Ovary (tissue), 9 donors: ENCODE data around the gene GSTT4. TPM values are rescaled to one million over a fixed set of nuclear protein-coding genes. Genes with fewer than 3 reads are reported as not detected.
"Not testable (repeated sequence)": the region's sequence is repeated elsewhere in the genome, so short reads cannot be mapped to it uniquely, and the experiment has no call there.

Experiments used
- DNase-seq, 5 donors: peaks; one replicate each; pipeline ENCODE4 v3.0.0-alpha.2; 2019 to 2020
- H3K27ac ChIP-seq, 2 donors: fragments of 200-600 bp; one replicate each; pipeline versions ENCODE4 v1.5.1 to v1.8.0; 2019 to 2022
- H3K27me3 ChIP-seq: fragments of 200-600 bp; one replicate; pipeline ENCODE4 v1.8.0; 2022
- H3K36me3 ChIP-seq: fragments of 200-600 bp; sonication (generic); one replicate; pipeline ENCODE4 v1.5.1; 2019
- H3K4me1 ChIP-seq: one replicate; pipeline ENCODE4 v1.8.1; 2013; ENCODE audit warnings: mild to moderate bottlenecking, moderate library complexity; ENCODE audit not compliant: insufficient read depth
- H3K4me3 ChIP-seq: fragments of 200-600 bp; sonication (generic); one replicate; pipeline ENCODE4 v1.5.1; 2017
- H3K9me3 ChIP-seq, 2 donors: fragments of 200-600 bp in 1 of 2; sonication (generic) in 1 of 2; one replicate each; pipeline versions ENCODE4 v1.5.1 to v1.8.1; 2013 to 2019; ENCODE audit warnings: mild to moderate bottlenecking in 1 of 2, moderate library complexity in 1 of 2
- EP300 ChIP-seq: sonication (generic); formaldehyde crosslinking; IDR thresholded peaks from one replicate; pipeline ENCODE4 v1.6.1; 2017; ENCODE audit warnings: antibody characterized with exemption
- POLR2A ChIP-seq: fragments of 450-650 bp; IDR thresholded peaks from one replicate; pipeline ENCODE4 v1.6.1; 2017; ENCODE audit warnings: antibody characterized with exemption, mild to moderate bottlenecking, moderate library complexity
- WGBS, 3 donors: extraction: QIAGEN DNeasy Blood & Tissue Kit in 1 of 3; methylation state at CpG; one replicate each; pipeline versions ENCODE4 v1.1.5 to v1.1.7; 2013 to 2017; 5-methylcytosine and 5-hydroxymethylcytosine counted together
- intact Hi-C, 4 donors: fragments of 100-400 bp; cut with DNase I; formaldehyde crosslinking; loops; one replicate each; pipeline versions ENCODE4 v1.11.0 to v1.15.1; 2022 to 2023
- polyA plus RNA-seq, 2 donors: library from polyadenylated mRNA; stranded (reverse); fragments of 200-250 nt in 1 of 2; fragments of 350-450 nt in 1 of 2; fragmentation: Illumina TruSeq in 1 of 2; extraction: RNeasy Lipid Tissue Mini Kit (QIAGEN cat#74804) in 1 of 2; gene quantifications; one replicate each; pipeline ENCODE4 v1.2.3, GENCODE V29; 2013 to 2014
- total RNA-seq, 7 donors: library from RNA; depleted of rRNA in 2 of 7; stranded (reverse); fragments of >200 nt in 2 of 7; fragmentation: NEBNext Ultra II Directional in 3 of 7; extraction: Animal tissue kit (Norgen Biotek cat#: 25700) in 3 of 7; gene quantifications; one replicate each; pipeline versions ENCODE4 v1.1.0 to v1.2.4, GENCODE V29; 2016 to 2023
- TF ChIP-seq, protein P1 (sequence below), 3 donors: fragments of 450-650 bp in 2 of 3; fragments of 200-600 bp in 1 of 3; IDR thresholded peaks; one replicate each; pipeline versions ENCODE4 v1.5.1 to v1.8.0; 2016 to 2022; ENCODE audit warnings: antibody characterized with exemption in 3 of 3, mild to moderate bottlenecking in 1 of 3
- donor health status: DM: no; HTN: no; CAD: no; lungs with moderate emphysema.
- donor health status: DM: no; HTN: no; CAD: no.
- donor health status: Bipolar disorder and iron deficiency.
- donor health status: DM: yes; HTN: yes; CAD: no.
- donor health status: DM: no; HTN: no; CAD: no.
- donor health status: DM: yes; HTN: yes; CAD: no.

Gene GSTT4
- total and polyA plus RNA-seq, 9 donors: not detected

GRCh38 chr22:24003887-24004286, 1.4 kb downstream of the GSTT4 start:
- Histone ChIP-seq H3K27ac (no peak overlapping the region), H3K4me3 (no peak overlapping the region), H3K9me3 (no peaks in the 10 kb centered on the region), H3K4me1 (no peaks in the 10 kb centered on the region), H3K27me3 (no peaks in the 10 kb centered on the region), H3K36me3 (no peaks in the 10 kb centered on the region)
- no peak for DNase-seq
- intact Hi-C loops: no loop called here
- 80 to 81% (median 80%) methylated on average over 9 of the region's 9 CpGs for WGBS, 3 donors
- TF ChIP-seq EP300 (no peak), POLR2A (no peak)
- TF ChIP-seq, protein P1, sequence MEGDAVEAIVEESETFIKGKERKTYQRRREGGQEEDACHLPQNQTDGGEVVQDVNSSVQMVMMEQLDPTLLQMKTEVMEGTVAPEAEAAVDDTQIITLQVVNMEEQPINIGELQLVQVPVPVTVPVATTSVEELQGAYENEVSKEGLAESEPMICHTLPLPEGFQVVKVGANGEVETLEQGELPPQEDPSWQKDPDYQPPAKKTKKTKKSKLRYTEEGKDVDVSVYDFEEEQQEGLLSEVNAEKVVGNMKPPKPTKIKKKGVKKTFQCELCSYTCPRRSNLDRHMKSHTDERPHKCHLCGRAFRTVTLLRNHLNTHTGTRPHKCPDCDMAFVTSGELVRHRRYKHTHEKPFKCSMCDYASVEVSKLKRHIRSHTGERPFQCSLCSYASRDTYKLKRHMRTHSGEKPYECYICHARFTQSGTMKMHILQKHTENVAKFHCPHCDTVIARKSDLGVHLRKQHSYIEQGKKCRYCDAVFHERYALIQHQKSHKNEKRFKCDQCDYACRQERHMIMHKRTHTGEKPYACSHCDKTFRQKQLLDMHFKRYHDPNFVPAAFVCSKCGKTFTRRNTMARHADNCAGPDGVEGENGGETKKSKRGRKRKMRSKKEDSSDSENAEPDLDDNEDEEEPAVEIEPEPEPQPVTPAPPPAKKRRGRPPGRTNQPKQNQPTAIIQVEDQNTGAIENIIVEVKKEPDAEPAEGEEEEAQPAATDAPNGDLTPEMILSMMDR (IDR thresholded peaks at IDR 0.05): no peak

- H3K27me3 ChIP-seq: no peaks in the 10 kb centered on the region
- no peaks in the 10 kb centered on the region for H3K9me3 ChIP-seq
- no peak overlapping the region for H3K4me3 ChIP-seq
- 61 to 71% (median 68%) methylated on average over 5 of the region's 5 CpGs for WGBS, 3 donors
- H3K27ac ChIP-seq: no peak overlapping the region
- TF ChIP-seq POLR2A: no peak
- intact Hi-C loops: no loop called here
- H3K4me1 ChIP-seq: no peaks in the 10 kb centered on the region
- no peak for DNase-seq
- no peaks in the 10 kb centered on the region for H3K36me3 ChIP-seq
Measured at GRCh38 chr22:24002851-24003250, 2.4 kb downstream of the GSTT4 start.

DNA sequence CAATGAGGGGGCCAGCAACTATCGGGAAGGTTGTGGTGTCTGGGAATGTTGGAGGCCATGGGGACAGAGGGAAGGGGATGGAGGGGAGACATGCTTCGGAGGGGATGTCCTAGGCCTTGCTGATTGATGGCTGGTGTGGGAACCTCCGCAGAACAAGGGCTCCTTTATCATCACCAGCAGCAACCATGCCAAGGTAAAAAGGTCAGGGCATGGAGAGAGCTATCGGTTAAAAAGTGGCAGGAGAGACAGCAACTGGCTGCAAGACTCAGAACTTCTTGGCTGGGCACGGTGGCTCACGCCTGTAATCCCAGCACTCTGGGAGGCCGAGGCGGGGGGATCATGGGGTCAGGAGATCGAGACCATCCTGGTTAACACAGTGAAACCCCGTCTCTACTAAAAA, 3.0 kb downstream of the GSTT4 start:
- intact Hi-C loops: no loop called here

DNA sequence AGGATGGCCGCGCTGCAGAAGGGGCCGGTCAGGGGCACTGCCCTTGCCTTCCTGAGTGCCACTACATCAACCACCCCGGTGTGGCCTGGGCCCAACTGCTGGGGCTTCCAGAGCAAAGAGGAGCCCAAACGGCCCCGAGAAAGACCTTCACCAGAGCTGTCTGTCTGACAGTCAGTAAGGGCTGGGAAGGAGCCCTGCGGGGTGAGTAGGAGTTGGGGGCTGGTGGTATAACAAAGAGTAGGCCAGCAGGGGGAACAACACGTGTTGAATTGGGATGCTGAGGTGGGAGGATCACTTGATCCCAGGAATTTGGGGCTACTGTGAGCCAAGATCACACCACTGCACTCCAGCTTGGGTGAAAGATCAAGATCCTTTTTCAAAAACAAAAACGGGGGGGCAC, 3.9 kb downstream of the GSTT4 start:
- DNase-seq: no peak
- intact Hi-C loops: no loop called here
- 73 to 82% (median 79%) methylated on average over 9 of the region's 9 CpGs for WGBS, 3 donors

More for the DNA sequence above, 3.0 kb downstream of the GSTT4 start:
- no peak for DNase-seq
- TF ChIP-seq EP300 (no peak), POLR2A (no peak)
- TF ChIP-seq, protein P1 (IDR thresholded peaks at IDR 0.05): no peak
- Histone ChIP-seq H3K27ac (no peak overlapping the region), H3K27me3 (no peaks in the 10 kb centered on the region), H3K4me1 (no peaks in the 10 kb centered on the region), H3K36me3 (no peaks in the 10 kb centered on the region), H3K9me3 (no peaks in the 10 kb centered on the region), H3K4me3 (no peak overlapping the region)
- WGBS, 3 donors: 66 to 71% (median 69%) methylated on average over 10 of the region's 10 CpGs

GRCh38 chr22:23999779-24000178, 5.5 kb downstream of the GSTT4 start:
- WGBS, 3 donors: 67 to 74% (median 70%) methylated on average over 7 of the region's 7 CpGs
- H3K27ac ChIP-seq, intact Hi-C loops, DNase-seq, H3K36me3 ChIP-seq, H3K9me3 ChIP-seq, H3K4me1 ChIP-seq, H3K27me3 ChIP-seq, H3K4me3 ChIP-seq: not testable (repeated sequence)

More for the DNA sequence above, 3.9 kb downstream of the GSTT4 start:
- Histone ChIP-seq H3K27me3 (no peaks in the 10 kb centered on the region), H3K4me3 (no peak overlapping the region), H3K9me3 (no peaks in the 10 kb centered on the region), H3K27ac (no peak overlapping the region), H3K36me3 (no peaks in the 10 kb centered on the region), H3K4me1 (no peaks in the 10 kb centered on the region)
- TF ChIP-seq POLR2A (no peak), EP300 (no peak)
- TF ChIP-seq, protein P1 (IDR thresholded peaks at IDR 0.05): no peak

- H3K4me1 ChIP-seq: no peaks in the 10 kb centered on the region
- intact Hi-C loops: no loop called here
- no peak overlapping the region for H3K4me3 ChIP-seq
- no peaks in the 10 kb centered on the region for H3K36me3 ChIP-seq
- H3K27ac ChIP-seq: no peak overlapping the region
- 40 to 58% (median 48%) methylated on average over 3 of the region's 3 CpGs for WGBS, 3 donors
- no peaks in the 10 kb centered on the region for H3K27me3 ChIP-seq
- H3K9me3 ChIP-seq: no peaks in the 10 kb centered on the region
- no peak for DNase-seq
- no peak for TF ChIP-seq EP300
- TF ChIP-seq POLR2A: no peak
- TF ChIP-seq, protein P1 (IDR thresholded peaks at IDR 0.05): no peak
Measured at GRCh38 chr22:23997092-23997491, 8.2 kb downstream of the GSTT4 start.

GRCh38 chr22:23993581-23994177, 11.6 kb downstream of the GSTT4 start:
- H3K27ac ChIP-seq, H3K4me3 ChIP-seq, H3K4me1 ChIP-seq, DNase-seq, H3K36me3 ChIP-seq, H3K9me3 ChIP-seq, intact Hi-C loops, H3K27me3 ChIP-seq: not testable (repeated sequence)
- WGBS, 3 donors: 46 to 69% (median 61%) methylated on average over 4 of the region's 4 CpGs

DNA sequence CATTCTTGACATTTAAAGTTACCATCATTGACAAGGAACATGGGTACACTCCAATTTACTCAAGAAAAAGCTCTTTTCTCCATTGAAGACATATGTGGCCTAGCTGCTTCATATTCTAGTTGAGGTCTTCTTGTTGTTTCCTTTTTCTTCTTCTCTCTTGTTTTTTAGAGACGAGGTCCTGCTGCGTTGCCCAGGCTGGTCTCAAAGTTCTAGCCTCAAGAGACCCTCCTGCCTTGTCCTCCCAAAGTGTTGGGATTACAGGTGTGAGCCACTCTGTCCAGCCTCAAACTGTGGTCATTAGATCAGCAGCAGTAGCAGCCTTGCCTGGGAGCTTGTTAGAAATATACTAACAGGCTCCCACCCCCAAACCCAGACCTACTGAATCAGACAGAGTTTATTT, 12.2 kb downstream of the GSTT4 start:
- H3K4me1 ChIP-seq, H3K36me3 ChIP-seq, intact Hi-C loops, H3K9me3 ChIP-seq, H3K4me3 ChIP-seq, H3K27me3 ChIP-seq, H3K27ac ChIP-seq, DNase-seq: not testable (repeated sequence)
- 54 to 83% (median 70%) methylated on average over 2 of the region's 2 CpGs for WGBS, 3 donors
